ENCODE results near the gene ITGA4. TPM values are rescaled to one million over a fixed set of nuclear protein-coding genes. Genes with fewer than 3 reads are reported as not detected.

Gene ITGA4
- total RNA-seq, 1 experiment from 2014 or later, result 2.7 TPM

DNA sequence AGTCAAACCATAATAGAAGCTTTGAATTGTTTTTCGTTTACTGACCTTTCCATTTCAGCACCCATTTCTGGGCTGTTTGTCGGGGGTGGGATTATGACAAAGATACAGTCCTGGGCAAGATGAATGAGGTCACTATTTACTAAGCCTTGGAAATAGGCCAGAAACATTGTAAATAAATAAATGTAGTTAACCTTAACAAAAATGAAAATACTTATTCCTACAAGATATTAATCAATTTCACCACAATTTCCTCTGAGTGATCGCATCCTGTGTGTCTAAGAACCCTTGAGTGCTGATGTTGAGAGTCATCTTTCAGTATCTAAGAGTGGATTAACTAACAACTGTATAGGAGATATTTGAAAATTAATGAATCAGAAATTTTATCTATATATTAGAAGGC lies 14.0 kb downstream of the ITGA4 start:
- ATAC-seq, result no peak
- H3K27me3 Mint-ChIP-seq (ENCODE audit: low read depth), result no peaks in the 10 kb centered on the region
- CTCF ChIA-PET, result interaction anchor here (1.1 kb wide), 1 partner anchor 14 kb away, joined by 4 read pairs; the partner anchor contains the start of gene ITGA4
- H3K4me1 Mint-ChIP-seq, result peaks cover 13% of the 10 kb centered on the region
- no peaks in the 10 kb centered on the region for H3K36me3 Mint-ChIP-seq
- peaks cover 9% of the 10 kb centered on the region; the same call in 1 of the 2 replicates for H3K9me3 Mint-ChIP-seq
- no peak overlapping the region for H3K4me3 Mint-ChIP-seq
- POLR2A ChIA-PET, result no interaction called here
- TF ChIP-seq IRF2 (CRISPR knock-in tag; IDR thresholded peaks at IDR 0.05; ENCODE audit: borderline replicate concordance, low read depth), result no peak
- TF ChIP-seq, protein P1, sequence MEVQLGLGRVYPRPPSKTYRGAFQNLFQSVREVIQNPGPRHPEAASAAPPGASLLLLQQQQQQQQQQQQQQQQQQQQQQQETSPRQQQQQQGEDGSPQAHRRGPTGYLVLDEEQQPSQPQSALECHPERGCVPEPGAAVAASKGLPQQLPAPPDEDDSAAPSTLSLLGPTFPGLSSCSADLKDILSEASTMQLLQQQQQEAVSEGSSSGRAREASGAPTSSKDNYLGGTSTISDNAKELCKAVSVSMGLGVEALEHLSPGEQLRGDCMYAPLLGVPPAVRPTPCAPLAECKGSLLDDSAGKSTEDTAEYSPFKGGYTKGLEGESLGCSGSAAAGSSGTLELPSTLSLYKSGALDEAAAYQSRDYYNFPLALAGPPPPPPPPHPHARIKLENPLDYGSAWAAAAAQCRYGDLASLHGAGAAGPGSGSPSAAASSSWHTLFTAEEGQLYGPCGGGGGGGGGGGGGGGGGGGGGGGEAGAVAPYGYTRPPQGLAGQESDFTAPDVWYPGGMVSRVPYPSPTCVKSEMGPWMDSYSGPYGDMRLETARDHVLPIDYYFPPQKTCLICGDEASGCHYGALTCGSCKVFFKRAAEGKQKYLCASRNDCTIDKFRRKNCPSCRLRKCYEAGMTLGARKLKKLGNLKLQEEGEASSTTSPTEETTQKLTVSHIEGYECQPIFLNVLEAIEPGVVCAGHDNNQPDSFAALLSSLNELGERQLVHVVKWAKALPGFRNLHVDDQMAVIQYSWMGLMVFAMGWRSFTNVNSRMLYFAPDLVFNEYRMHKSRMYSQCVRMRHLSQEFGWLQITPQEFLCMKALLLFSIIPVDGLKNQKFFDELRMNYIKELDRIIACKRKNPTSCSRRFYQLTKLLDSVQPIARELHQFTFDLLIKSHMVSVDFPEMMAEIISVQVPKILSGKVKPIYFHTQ (CRISPR knock-in tag; IDR thresholded peaks at IDR 0.05), result no peak
- TF ChIP-seq RELA (CRISPR knock-in tag; IDR thresholded peaks at IDR 0.05; ENCODE audit: borderline replicate concordance), result no peak
- no peak for TF ChIP-seq TCF7 (CRISPR knock-in tag; IDR thresholded peaks at IDR 0.05; ENCODE audit: low read depth)
- TF ChIP-seq ETV6 (CRISPR knock-in tag; IDR thresholded peaks at IDR 0.05), result no peak
- no peak for TF ChIP-seq MYBL2 (CRISPR knock-in tag; IDR thresholded peaks at IDR 0.05)
- TF ChIP-seq FOXJ3 (CRISPR knock-in tag; IDR thresholded peaks at IDR 0.05; ENCODE audit: borderline replicate concordance), result no peak
- no peak overlapping the region for H3K27ac Mint-ChIP-seq
- DNase-seq (ENCODE audit: low spot score), result no peak

DNA sequence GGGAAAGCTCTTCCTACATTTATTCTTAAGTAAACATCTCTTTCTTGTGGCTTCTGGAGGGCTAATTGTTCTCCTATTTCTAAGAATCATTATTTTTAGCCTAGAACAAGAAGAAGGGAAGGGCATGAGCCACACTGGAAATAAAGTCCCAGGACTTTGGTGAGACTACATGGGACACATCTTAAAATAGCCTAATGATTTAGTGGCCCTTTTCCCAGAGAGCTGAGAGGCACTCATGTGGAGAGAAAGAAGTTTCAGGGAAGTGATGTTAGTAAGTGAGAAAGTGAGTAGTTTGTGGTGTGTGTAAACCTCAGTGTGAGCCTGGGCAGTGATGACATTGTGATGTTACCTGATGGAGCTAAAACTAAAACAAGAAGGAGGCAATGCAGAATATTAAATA lies 14.6 kb downstream of the ITGA4 start:
- H3K4me3 Mint-ChIP-seq, result no peak overlapping the region
- peaks cover 13% of the 10 kb centered on the region for H3K4me1 Mint-ChIP-seq
- H3K36me3 Mint-ChIP-seq, result no peaks in the 10 kb centered on the region
- H3K9me3 Mint-ChIP-seq, result peaks cover 9% of the 10 kb centered on the region; the same call in 1 of the 2 replicates
- POLR2A ChIA-PET, result no interaction called here
- ATAC-seq (no peak), DNase-seq (ENCODE audit: low spot score) (no peak)
- TF ChIP-seq PRRX2 (CRISPR knock-in tag; IDR thresholded peaks at IDR 0.05) (no peak), NR3C1 (CRISPR knock-in tag; conservative IDR thresholded peaks at IDR 0.05; ENCODE audit: low read depth) (no peak), ESRRA (CRISPR knock-in tag; IDR thresholded peaks at IDR 0.05; ENCODE audit: borderline replicate concordance) (no peak), NFATC4 (CRISPR knock-in tag; IDR thresholded peaks at IDR 0.05) (no peak)
- TF ChIP-seq, protein P1 (CRISPR knock-in tag; IDR thresholded peaks at IDR 0.05), result no peak
- CTCF ChIA-PET, result no interaction called here
- no peak overlapping the region for H3K27ac Mint-ChIP-seq
- no peaks in the 10 kb centered on the region for H3K27me3 Mint-ChIP-seq (ENCODE audit: low read depth)

DNA sequence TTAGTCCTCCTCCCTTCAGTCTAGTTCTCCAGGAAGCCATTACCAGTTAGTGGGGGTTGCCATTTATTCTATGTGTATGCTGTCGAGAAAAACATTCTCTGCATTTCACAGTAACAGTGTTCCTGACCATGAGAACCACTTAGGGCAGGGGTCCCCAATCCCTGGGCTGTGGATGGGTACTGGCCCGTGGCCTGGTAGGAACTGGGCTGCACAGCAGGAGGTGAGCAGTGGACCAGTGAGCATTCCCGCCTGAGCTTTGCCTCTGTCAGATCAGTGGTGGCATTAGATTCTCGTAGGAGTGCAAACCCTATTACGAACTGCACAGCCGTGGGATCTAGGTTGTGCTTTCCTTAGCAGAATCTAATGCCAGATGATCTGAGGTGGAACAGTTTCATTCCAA lies 15.8 kb downstream of the ITGA4 start:
- Mint-ChIP-seq H3K4me1 (peaks cover 12% of the 10 kb centered on the region), H3K27me3 (ENCODE audit: low read depth) (no peaks in the 10 kb centered on the region), H3K4me3 (no peak overlapping the region), H3K27ac (no peak overlapping the region), H3K9me3 (peaks cover 9% of the 10 kb centered on the region; the same call in 1 of the 2 replicates), H3K36me3 (no peaks in the 10 kb centered on the region)
- CTCF ChIA-PET, result no interaction called here
- TF ChIP-seq FOXJ3 (CRISPR knock-in tag; IDR thresholded peaks at IDR 0.05; ENCODE audit: borderline replicate concordance), result no peak
- DNase-seq (ENCODE audit: low spot score), result no peak
- POLR2A ChIA-PET, result no interaction called here
- ATAC-seq, result no peak

DNA sequence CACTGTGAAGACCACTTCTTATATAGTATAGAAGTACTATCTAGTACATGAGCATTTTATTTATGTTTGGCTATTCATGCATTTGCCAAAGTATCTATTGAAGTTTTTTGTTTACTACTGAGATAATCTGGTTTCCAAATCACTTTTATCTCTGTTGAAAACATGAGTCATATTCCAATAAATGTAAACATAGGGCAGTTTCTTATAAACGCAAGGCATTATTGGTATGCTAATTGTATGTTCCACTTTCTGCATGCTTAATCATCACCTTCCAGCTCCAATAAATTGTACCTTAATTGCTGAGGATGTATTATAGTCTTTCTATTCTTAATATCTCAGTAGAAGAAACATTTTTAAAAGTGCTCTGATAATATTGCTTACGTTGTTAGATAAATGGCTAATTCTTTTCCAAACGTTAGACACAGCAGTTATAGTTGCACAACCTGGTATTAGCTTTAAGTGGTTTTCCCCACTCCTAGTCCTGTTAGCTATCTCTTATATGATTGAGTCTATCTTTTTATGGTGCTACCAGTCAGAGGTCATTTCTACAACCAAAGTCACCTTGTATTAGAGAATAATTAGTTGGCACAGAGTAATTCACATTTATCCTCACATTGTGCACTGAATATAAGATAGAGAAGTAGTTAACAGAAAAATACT lies 17.2 kb downstream of the ITGA4 start:
- Mint-ChIP-seq H3K4me1 (peaks cover 3% of the 10 kb centered on the region; the same call in 1 of the 2 replicates), H3K27me3 (ENCODE audit: low read depth) (no peaks in the 10 kb centered on the region), H3K9me3 (peaks cover 3% of the 10 kb centered on the region; the same call in 1 of the 2 replicates), H3K27ac (no peak overlapping the region), H3K36me3 (no peaks in the 10 kb centered on the region), H3K4me3 (no peak overlapping the region)
- ChIA-PET POLR2A (no interaction called here), CTCF (no interaction called here)
- DNase-seq (ENCODE audit: low spot score) (no peak), ATAC-seq (no peak)
- TF ChIP-seq RELA (CRISPR knock-in tag; IDR thresholded peaks at IDR 0.05; ENCODE audit: borderline replicate concordance) (no peak), ELF4 (CRISPR knock-in tag; IDR thresholded peaks at IDR 0.05; ENCODE audit: low read depth) (no peak)
- TF ChIP-seq, protein P2, sequence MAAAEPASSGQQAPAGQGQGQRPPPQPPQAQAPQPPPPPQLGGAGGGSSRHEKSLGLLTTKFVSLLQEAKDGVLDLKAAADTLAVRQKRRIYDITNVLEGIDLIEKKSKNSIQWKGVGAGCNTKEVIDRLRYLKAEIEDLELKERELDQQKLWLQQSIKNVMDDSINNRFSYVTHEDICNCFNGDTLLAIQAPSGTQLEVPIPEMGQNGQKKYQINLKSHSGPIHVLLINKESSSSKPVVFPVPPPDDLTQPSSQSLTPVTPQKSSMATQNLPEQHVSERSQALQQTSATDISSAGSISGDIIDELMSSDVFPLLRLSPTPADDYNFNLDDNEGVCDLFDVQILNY (CRISPR knock-in tag; IDR thresholded peaks at IDR 0.05), result no peak
- TF ChIP-seq, protein P3, sequence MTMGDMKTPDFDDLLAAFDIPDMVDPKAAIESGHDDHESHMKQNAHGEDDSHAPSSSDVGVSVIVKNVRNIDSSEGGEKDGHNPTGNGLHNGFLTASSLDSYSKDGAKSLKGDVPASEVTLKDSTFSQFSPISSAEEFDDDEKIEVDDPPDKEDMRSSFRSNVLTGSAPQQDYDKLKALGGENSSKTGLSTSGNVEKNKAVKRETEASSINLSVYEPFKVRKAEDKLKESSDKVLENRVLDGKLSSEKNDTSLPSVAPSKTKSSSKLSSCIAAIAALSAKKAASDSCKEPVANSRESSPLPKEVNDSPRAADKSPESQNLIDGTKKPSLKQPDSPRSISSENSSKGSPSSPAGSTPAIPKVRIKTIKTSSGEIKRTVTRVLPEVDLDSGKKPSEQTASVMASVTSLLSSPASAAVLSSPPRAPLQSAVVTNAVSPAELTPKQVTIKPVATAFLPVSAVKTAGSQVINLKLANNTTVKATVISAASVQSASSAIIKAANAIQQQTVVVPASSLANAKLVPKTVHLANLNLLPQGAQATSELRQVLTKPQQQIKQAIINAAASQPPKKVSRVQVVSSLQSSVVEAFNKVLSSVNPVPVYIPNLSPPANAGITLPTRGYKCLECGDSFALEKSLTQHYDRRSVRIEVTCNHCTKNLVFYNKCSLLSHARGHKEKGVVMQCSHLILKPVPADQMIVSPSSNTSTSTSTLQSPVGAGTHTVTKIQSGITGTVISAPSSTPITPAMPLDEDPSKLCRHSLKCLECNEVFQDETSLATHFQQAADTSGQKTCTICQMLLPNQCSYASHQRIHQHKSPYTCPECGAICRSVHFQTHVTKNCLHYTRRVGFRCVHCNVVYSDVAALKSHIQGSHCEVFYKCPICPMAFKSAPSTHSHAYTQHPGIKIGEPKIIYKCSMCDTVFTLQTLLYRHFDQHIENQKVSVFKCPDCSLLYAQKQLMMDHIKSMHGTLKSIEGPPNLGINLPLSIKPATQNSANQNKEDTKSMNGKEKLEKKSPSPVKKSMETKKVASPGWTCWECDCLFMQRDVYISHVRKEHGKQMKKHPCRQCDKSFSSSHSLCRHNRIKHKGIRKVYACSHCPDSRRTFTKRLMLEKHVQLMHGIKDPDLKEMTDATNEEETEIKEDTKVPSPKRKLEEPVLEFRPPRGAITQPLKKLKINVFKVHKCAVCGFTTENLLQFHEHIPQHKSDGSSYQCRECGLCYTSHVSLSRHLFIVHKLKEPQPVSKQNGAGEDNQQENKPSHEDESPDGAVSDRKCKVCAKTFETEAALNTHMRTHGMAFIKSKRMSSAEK (CRISPR knock-in tag; IDR thresholded peaks at IDR 0.05; ENCODE audit: borderline replicate concordance), result no peak
- TF ChIP-seq, protein P4, sequence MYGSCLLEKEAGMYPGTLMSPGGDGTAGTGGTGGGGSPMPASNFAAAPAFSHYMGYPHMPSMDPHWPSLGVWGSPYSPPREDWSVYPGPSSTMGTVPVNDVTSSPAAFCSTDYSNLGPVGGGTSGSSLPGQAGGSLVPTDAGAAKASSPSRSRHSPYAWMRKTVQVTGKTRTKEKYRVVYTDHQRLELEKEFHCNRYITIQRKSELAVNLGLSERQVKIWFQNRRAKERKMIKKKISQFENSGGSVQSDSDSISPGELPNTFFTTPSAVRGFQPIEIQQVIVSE (CRISPR knock-in tag; IDR thresholded peaks at IDR 0.05; ENCODE audit: borderline replicate concordance), result no peak
